Thyroid gland (tissue), 4 donors: ENCODE measurements around the gene GPSM1. TPM values are rescaled to one million over a fixed set of nuclear protein-coding genes. Genes with fewer than 3 reads are reported as not detected.
"Not testable (repeated sequence)": the region's sequence is repeated elsewhere in the genome, so short reads cannot be mapped to it uniquely, and the experiment has no call there.

Experiments used
- DNase-seq, 2 donors: peaks; one replicate each; pipeline ENCODE4 v3.0.0-alpha.2; 2019
- H3K27ac ChIP-seq, 3 donors: fragments of 200-600 bp; sonication (generic); 1 replicate in 2 of 3; 2 replicates in 1 of 3; pipeline ENCODE4 v1.5.1; 2016 to 2019; ENCODE audit warnings: mild to moderate bottlenecking in 1 of 3, moderate library complexity in 1 of 3
- H3K27me3 ChIP-seq: fragments of 200-600 bp; sonication (generic); one replicate; pipeline ENCODE4 v1.5.1; 2019
- H3K36me3 ChIP-seq, 2 donors: fragments of 200-600 bp; sonication (generic); one replicate each; pipeline ENCODE4 v1.5.1; 2016 to 2019
- H3K4me1 ChIP-seq, 2 donors: fragments of 200-600 bp; sonication (generic); one replicate each; pipeline ENCODE4 v1.5.1; 2017 to 2019
- H3K4me3 ChIP-seq, 3 donors: fragments of 200-600 bp; sonication (generic); replicated peaks in 1 of 3; 1 replicate in 2 of 3; 2 replicates in 1 of 3; pipeline ENCODE4 v1.5.1; 2016; ENCODE audit warnings: mild to moderate bottlenecking in 1 of 3
- H3K9me3 ChIP-seq: fragments of 200-600 bp; sonication (generic); one replicate; pipeline ENCODE4 v1.5.1; 2017
- CTCF ChIP-seq, 6 experiments: fragments of 200-600 bp in 3 of 6; fragments of 450-650 bp in 3 of 6; sonication (generic) in 3 of 6; IDR thresholded peaks; one replicate each; pipeline ENCODE4 v1.5.1; 2016 to 2019; ENCODE audit warnings: antibody characterized with exemption in 6 of 6, mild to moderate bottlenecking in 2 of 6, inconsistent platforms in 1 of 6, moderate library complexity in 1 of 6
- POLR2A ChIP-seq, 2 donors: fragments of 450-650 bp; IDR thresholded peaks; one replicate each; pipeline ENCODE4 v1.6.1; 2017; ENCODE audit warnings: antibody characterized with exemption in 2 of 2, mild to moderate bottlenecking in 2 of 2, moderate library complexity in 1 of 2
- WGBS, 2 donors: methylation state at CpG; one replicate each; pipeline ENCODE4 v1.1.5; 2017; 5-methylcytosine and 5-hydroxymethylcytosine counted together
- intact Hi-C: fragments of 100-400 bp; cut with DNase I; formaldehyde crosslinking; loops from one replicate; pipeline ENCODE4 v1.15.1; 2023
- total RNA-seq, 4 donors: library from RNA; depleted of rRNA; stranded (reverse); fragments of >200 nt; gene quantifications; one replicate each; pipeline ENCODE4 v1.2.3, GENCODE V29; 2016

GPSM1 gene
- total RNA-seq, 4 donors from 2014 or later, result 5.9 to 18.1 (median 12.2) TPM

DNA sequence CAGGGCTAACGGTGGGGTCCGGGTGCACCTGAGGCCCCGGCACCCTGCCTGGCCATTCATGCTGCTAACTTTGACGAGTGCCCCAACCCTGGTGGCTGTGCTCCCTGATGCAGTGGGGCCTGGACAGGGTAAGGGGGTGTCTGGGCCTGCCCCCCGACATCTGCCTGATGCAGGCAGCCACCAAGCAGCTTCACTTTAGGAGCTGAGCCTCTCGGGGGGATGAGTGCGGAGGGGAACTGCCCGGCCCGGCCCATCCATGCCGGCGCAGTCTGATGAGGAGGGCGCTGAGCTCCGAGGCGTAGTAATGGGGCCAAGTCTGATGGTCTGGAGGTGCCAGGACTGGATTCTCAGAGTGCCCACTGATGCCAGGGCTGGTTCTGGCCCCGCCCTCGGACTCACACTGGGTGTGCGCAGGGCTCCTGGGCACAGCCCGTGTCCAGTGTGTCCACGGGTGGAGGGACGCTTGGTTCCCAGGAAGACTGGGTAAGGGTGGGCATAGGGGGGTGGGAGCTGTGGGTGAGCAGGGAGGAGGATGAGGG, 19.7 kb downstream of the GPSM1 start:
- Histone ChIP-seq H3K27me3 (no peaks in the 10 kb centered on the region), H3K4me1 (peaks cover 4 to 30% of the 10 kb centered on the region in 2 donors), H3K4me3 (no peak overlapping the region), H3K27ac (no peak overlapping the region), H3K9me3 (no peaks in the 10 kb centered on the region), H3K36me3 (no peaks in the 10 kb centered on the region)
- 85 to 93% methylated on average over 9 to 10 of the region's 20 CpGs for WGBS, 2 donors
- intact Hi-C loops, result no loop called here
- DNase-seq, result no peak
- TF ChIP-seq POLR2A (IDR thresholded peaks at IDR 0.05) (no peak), CTCF (IDR thresholded peaks at IDR 0.05) (no peak)

- 80 to 86% methylated on average over 24 to 26 of the region's 34 CpGs for WGBS, 2 donors
- Histone ChIP-seq H3K9me3 (no peaks in the 10 kb centered on the region), H3K4me1 (peaks cover 4 to 28% of the 10 kb centered on the region in 2 donors), H3K27me3 (no peaks in the 10 kb centered on the region), H3K4me3 (no peak overlapping the region), H3K27ac (no peak overlapping the region), H3K36me3 (no peaks in the 10 kb centered on the region)
- no peak for TF ChIP-seq POLR2A (IDR thresholded peaks at IDR 0.05)
- no peak for TF ChIP-seq CTCF (IDR thresholded peaks at IDR 0.05)
- no peak for DNase-seq
- intact Hi-C loops, result no loop called here
Observed at GRCh38 chr9:136347472-136348256, 20.3 kb downstream of the GPSM1 start.

- intact Hi-C loops, result no loop called here
- Histone ChIP-seq H3K36me3 (no peaks in the 10 kb centered on the region), H3K4me1 (peaks cover 8 to 26% of the 10 kb centered on the region in 2 donors), H3K4me3 (no peak overlapping the region), H3K27me3 (no peaks in the 10 kb centered on the region), H3K9me3 (no peaks in the 10 kb centered on the region), H3K27ac (no peak overlapping the region)
- 80 to 100% methylated on average over 1 to 6 of the region's 14 CpGs for WGBS, 2 donors
- no peak for TF ChIP-seq POLR2A (IDR thresholded peaks at IDR 0.05)
- no peak for TF ChIP-seq CTCF (IDR thresholded peaks at IDR 0.05)
- DNase-seq, result no peak
Observed at GRCh38 chr9:136348691-136349090, 21.4 kb downstream of the GPSM1 start.

GRCh38 chr9:136349546-136349945, 22.2 kb downstream of the GPSM1 start:
- DNase-seq, result no peak
- Histone ChIP-seq H3K36me3 (no peaks in the 10 kb centered on the region), H3K9me3 (no peaks in the 10 kb centered on the region), H3K4me3 (no peak overlapping the region), H3K27ac (no peak overlapping the region), H3K27me3 (no peaks in the 10 kb centered on the region), H3K4me1 (peaks cover 8 to 34% of the 10 kb centered on the region in 2 donors)
- WGBS, 2 donors, result 100% methylated on average over 1 of the region's 24 CpGs; no CpG with 5 or more reads in 1 of the 2 donors
- TF ChIP-seq POLR2A (IDR thresholded peaks at IDR 0.05) (no peak), CTCF (IDR thresholded peaks at IDR 0.05) (no peak)
- intact Hi-C loops, result no loop called here

DNA sequence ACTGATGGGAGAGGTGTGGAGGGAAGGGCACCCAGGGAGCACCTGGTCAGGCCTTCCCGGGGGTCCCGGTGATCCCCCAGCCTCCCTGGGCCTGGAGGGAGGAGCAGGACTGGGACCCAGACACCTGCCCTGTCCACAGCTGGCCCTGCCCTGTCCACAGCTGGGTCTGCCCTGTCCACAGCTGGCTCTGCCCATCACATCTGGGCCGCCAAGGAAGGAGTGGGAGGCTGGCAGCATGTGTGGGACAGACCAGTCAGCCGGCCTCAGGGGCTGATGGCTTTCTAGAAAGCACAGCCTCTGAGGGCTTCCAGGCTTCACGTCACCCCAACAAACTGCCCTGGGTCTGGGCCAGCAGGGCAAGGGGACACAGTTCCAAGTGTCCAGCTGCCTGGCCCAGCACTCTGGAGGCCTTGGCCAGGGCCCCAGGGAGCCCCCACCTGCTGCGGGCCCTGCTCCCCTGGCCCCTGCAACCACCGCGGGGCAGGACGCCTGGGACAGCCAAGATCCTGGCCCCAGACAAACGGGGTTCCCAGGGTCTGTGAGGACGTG, 24.0 kb downstream of the GPSM1 start:
- Histone ChIP-seq H3K27ac (no peak overlapping the region), H3K9me3 (no peaks in the 10 kb centered on the region), H3K27me3 (no peaks in the 10 kb centered on the region), H3K4me1 (peaks cover 8 to 21% of the 10 kb centered on the region in 2 donors), H3K4me3 (no peak overlapping the region), H3K36me3 (no peaks in the 10 kb centered on the region)
- no peak for DNase-seq
- 80% methylated on average over 1 of the region's 11 CpGs; no CpG with 5 or more reads in 1 of the 2 donors for WGBS, 2 donors
- intact Hi-C loops, result no loop called here
- TF ChIP-seq CTCF (IDR thresholded peaks at IDR 0.05) (no peak), POLR2A (IDR thresholded peaks at IDR 0.05) (no peak)

GRCh38 chr9:136351868-136352267, 24.5 kb downstream of the GPSM1 start:
- peaks cover 8 to 18% of the 10 kb centered on the region in 2 donors for H3K4me1 ChIP-seq
- H3K27me3 ChIP-seq, H3K27ac ChIP-seq, DNase-seq, intact Hi-C loops, H3K36me3 ChIP-seq, H3K9me3 ChIP-seq, H3K4me3 ChIP-seq: not testable (repeated sequence)
- WGBS, 2 donors, result 92% methylated on average over 11 of the region's 24 CpGs; no CpG with 5 or more reads in 1 of the 2 donors
